ENCODE results near the gene RBM8A. TPM values are rescaled to one million over a fixed set of nuclear protein-coding genes. Genes with fewer than 3 reads are reported as not detected.

The RBM8A gene
- total and polyA plus RNA-seq, 2 donors (not counting 1 experiment from before 2014, with no cell fraction given) = 137 to 169 TPM

- DNase-seq (peak; percentile 57), ATAC-seq (ENCODE audit: low read depth) (no peak)
- TF ChIP-seq, protein P1, sequence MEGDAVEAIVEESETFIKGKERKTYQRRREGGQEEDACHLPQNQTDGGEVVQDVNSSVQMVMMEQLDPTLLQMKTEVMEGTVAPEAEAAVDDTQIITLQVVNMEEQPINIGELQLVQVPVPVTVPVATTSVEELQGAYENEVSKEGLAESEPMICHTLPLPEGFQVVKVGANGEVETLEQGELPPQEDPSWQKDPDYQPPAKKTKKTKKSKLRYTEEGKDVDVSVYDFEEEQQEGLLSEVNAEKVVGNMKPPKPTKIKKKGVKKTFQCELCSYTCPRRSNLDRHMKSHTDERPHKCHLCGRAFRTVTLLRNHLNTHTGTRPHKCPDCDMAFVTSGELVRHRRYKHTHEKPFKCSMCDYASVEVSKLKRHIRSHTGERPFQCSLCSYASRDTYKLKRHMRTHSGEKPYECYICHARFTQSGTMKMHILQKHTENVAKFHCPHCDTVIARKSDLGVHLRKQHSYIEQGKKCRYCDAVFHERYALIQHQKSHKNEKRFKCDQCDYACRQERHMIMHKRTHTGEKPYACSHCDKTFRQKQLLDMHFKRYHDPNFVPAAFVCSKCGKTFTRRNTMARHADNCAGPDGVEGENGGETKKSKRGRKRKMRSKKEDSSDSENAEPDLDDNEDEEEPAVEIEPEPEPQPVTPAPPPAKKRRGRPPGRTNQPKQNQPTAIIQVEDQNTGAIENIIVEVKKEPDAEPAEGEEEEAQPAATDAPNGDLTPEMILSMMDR (IDR thresholded peaks at IDR 0.05) = no peak
- no peak for TF ChIP-seq EZH2 (IDR thresholded peaks at IDR 0.05; ENCODE audit: borderline replicate concordance, insufficient read depth, low read depth, low read length, poor library complexity, severe bottlenecking)
- H3K79me2 ChIP-seq (ENCODE audit: control insufficient read depth, insufficient read depth, low read length) = peaks cover 55% of the 10 kb centered on the region
- peak overlapping the region; percentile 89 for H2AFZ ChIP-seq (ENCODE audit: insufficient read depth, low read depth, low read length, poor library complexity, severe bottlenecking)
- H3K4me1 ChIP-seq (ENCODE audit: control insufficient read depth in 2 of 2, insufficient read depth in 2 of 2, low read length in 2 of 2) = peaks cover 45 to 66% of the 10 kb centered on the region in 2 donors
- peaks cover 0 to 5% (median 4%) of the 10 kb centered on the region in 3 donors for H3K9me3 ChIP-seq (ENCODE audit: control extremely low read depth in 1 of 3, control insufficient read depth in 2 of 3, insufficient read depth in 1 of 3, low read length in 2 of 3)
- POLR2A ChIA-PET = interaction anchor here (0.6 to 3.5 kb wide), 8 partner anchors 17 to 1579 kb away, joined by 3 to 43 read pairs (median 4); partner anchors contain the start of genes BCL9, PEX11B, PIAS3 and RBM8A
- Mint-ChIP-seq H3K27me3 (no peaks in the 10 kb centered on the region), H3K4me1 (peaks cover 70% of the 10 kb centered on the region), H3K27ac (peak overlapping the region; percentile 97), H3K9me3 (ENCODE audit: insufficient read depth) (no peaks in the 10 kb centered on the region), H3K4me3 (peak overlapping the region; percentile 99)
- H4K20me1 ChIP-seq (ENCODE audit: control insufficient read depth, insufficient read depth, low read length, poor library complexity, severe bottlenecking) = no peaks in the 10 kb centered on the region
- H3K27ac ChIP-seq (ENCODE audit: low read length in 2 of 2) = no peak overlapping the region
- 5% methylated on average over 15 of the region's 36 CpGs for WGBS (ENCODE audit: insufficient coverage)
- intact Hi-C loops (cut with micrococcal nuclease) = no loop called here
- CTCF ChIA-PET = interaction anchor here (1.1 to 5.6 kb wide), 6 partner anchors 9 to 117 kb away, joined by 3 to 82 read pairs (median 7); partner anchors contain the start of genes ITGA10 and NUDT17
- peak overlapping the region; percentile 89 for H3K4me2 ChIP-seq (replicated peaks; ENCODE audit: low read depth, low read length, poor library complexity, severe bottlenecking)
- H3K9ac ChIP-seq (ENCODE audit: low read length) = peak overlapping the region; percentile 77
- no peaks in the 10 kb centered on the region for H3K27me3 ChIP-seq (replicated peaks in 1 of 4; ENCODE audit: control extremely low read depth in 1 of 4, control insufficient read depth in 3 of 4, insufficient read depth in 4 of 4, low read length in 3 of 4)
- peak overlapping the region; percentile 61 to 86 (median 72) for H3K4me3 ChIP-seq (ENCODE audit: control extremely low read depth in 1 of 5, extremely low read depth in 1 of 5, insufficient read depth in 1 of 5, low read depth in 2 of 5, low read length in 4 of 5)
- peaks cover 0 to under 1% of the 10 kb centered on the region in 2 experiments for H3K36me3 ChIP-seq (replicated peaks in 1 of 2; ENCODE audit: control extremely low read depth in 1 of 2, control insufficient read depth in 1 of 2, extremely low read depth in 1 of 2, insufficient read depth in 2 of 2, low read length in 1 of 2)
Measured at GRCh38 chr1:145962157-145963102, 35.1 kb upstream of the RBM8A start.
